Panc1 (cell line): ENCODE results near the gene ASAP2. TPM values are rescaled to one million over a fixed set of nuclear protein-coding genes. Genes with fewer than 3 reads are reported as not detected.

Experiments used
- ATAC-seq: fragments of 200-7000 bp; cut with Tn5 transposase; 2 replicates; pipeline ENCODE4 v1.9.1; 2020; ENCODE audit warnings: mild to moderate bottlenecking, moderate library complexity
- BruUV-seq: library from RNA; stranded (reverse); fragments of 400-500 nt; replicated peaks from 2 replicates; lab custom pipeline; 2021; lab: Mats Ljungman, UMichigan
- CTCF ChIA-PET: fragments of 300-600 bp; sonication (Branson Sonifier 250); formaldehyde crosslinking; loops from one replicate; lab custom pipeline; 2022; ENCODE audit warnings: antibody characterized with exemption; lab: Charles Lee
- POLR2A ChIA-PET: fragments of 300-600 bp; sonication (Branson Sonifier 250); formaldehyde crosslinking; loops from one replicate; lab custom pipeline; 2022; ENCODE audit warnings: antibody characterized with exemption; lab: Charles Lee
- DNase-seq: peaks from one replicate; pipeline ENCODE4 v3.0.0-alpha.2; 2010; ENCODE audit warnings: low read depth, low spot score
- H3K27ac ChIP-seq: 2 replicates; pipeline ENCODE4 v1.5.1; 2011; ENCODE audit warnings: mild to moderate bottlenecking, low read length, inconsistent platforms
- H3K27me3 ChIP-seq: fragments of 200-500 bp; sonication (Bioruptor generic); 2 replicates; pipeline ENCODE4 v1.6.0; 2014; ENCODE audit warnings: low read length, inconsistent platforms; ENCODE audit not compliant: control insufficient read depth, insufficient read depth
- H3K36me3 ChIP-seq: fragments of 200-500 bp; sonication (Bioruptor generic); 2 replicates; pipeline ENCODE4 v1.5.1; 2014; ENCODE audit warnings: inconsistent platforms, mild to moderate bottlenecking, low read length, moderate library complexity; ENCODE audit not compliant: control insufficient read depth, insufficient read depth
- H3K4me1 ChIP-seq: 2 replicates; pipeline ENCODE4 v1.5.1; 2011; ENCODE audit warnings: inconsistent platforms, mild to moderate bottlenecking, low read length, moderate library complexity; ENCODE audit not compliant: control insufficient read depth, insufficient read depth
- H3K4me3 ChIP-seq, 2 experiments: 2 replicates each; pipeline ENCODE4 v1.5.1; 2011 to 2012; ENCODE audit warnings: low read depth in 2 of 2, low read length in 2 of 2, mild to moderate bottlenecking in 2 of 2, inconsistent platforms in 1 of 2, moderate library complexity in 1 of 2
- H3K9me3 ChIP-seq: fragments of 200-500 bp; sonication (Bioruptor generic); 2 replicates; pipeline ENCODE4 v1.5.1; 2014; ENCODE audit warnings: low read depth, mild to moderate bottlenecking, inconsistent platforms, low read length, moderate library complexity; ENCODE audit not compliant: control insufficient read depth, insufficient read depth
- CTCF ChIP-seq: fragments of 450-650 bp; IDR thresholded peaks from 2 replicates; pipeline ENCODE4 v1.5.1; 2017; ENCODE audit warnings: mild to moderate bottlenecking
- POLR2AphosphoS5 ChIP-seq: IDR thresholded peaks from 2 replicates; pipeline ENCODE4 v1.6.1; 2012; ENCODE audit warnings: mild to moderate bottlenecking, low read depth, low read length, moderate library complexity
- REST ChIP-seq, 2 experiments: IDR thresholded peaks; 2 replicates each; pipeline ENCODE4 v1.6.1; 2011 to 2012; ENCODE audit warnings: low read depth in 2 of 2, control low read depth in 1 of 2, low read length in 1 of 2, mild to moderate bottlenecking in 1 of 2, moderate library complexity in 1 of 2; ENCODE audit not compliant: insufficient read depth in 1 of 2
- SIN3A ChIP-seq: IDR thresholded peaks from 2 replicates; pipeline ENCODE4 v1.6.1; 2012; ENCODE audit warnings: low read depth, mild to moderate bottlenecking, low read length, moderate library complexity, borderline replicate concordance; ENCODE audit not compliant: insufficient read depth
- TCF7L2 ChIP-seq: IDR thresholded peaks from 2 replicates; pipeline ENCODE4 v1.6.1; 2011; ENCODE audit warnings: mild to moderate bottlenecking, low read depth, low read length, inconsistent platforms
- in situ Hi-C: cut with HindIII; loops from 2 replicates; pipeline ENCODE4 v1.10.0; 2016; ENCODE audit warnings: low sequenced_read_pairs, low pct_unique_long_range_greater_than_20kb
- intact Hi-C: fragments of 100-400 bp; cut with micrococcal nuclease; formaldehyde crosslinking; loops from one replicate; pipeline ENCODE4 v1.10.0; 2022; ENCODE audit not compliant: unreplicated experiment
- total RNA-seq: library from RNA; stranded (reverse); gene quantifications from one replicate; pipeline ENCODE4 v1.2.1, GENCODE V29; 2021; ENCODE audit not compliant: unreplicated experiment

ASAP2 gene
- total RNA-seq, 1 experiment from 2014 or later: 107 TPM

- H3K9me3 ChIP-seq: no peaks in the 10 kb centered on the region
- POLR2A ChIA-PET: interaction anchor here (1.0 kb wide), 1 partner anchor 30 kb away, joined by 4 read pairs; no protein-coding TSS in a partner anchor
- intact Hi-C loops (no loop called here), in situ Hi-C loops (no loop called here)
- H3K27ac ChIP-seq: peak overlapping the region; percentile 34; the same call in 1 of the 2 replicates
- DNase-seq (no peak), ATAC-seq (no peak; the same call in 1 of the 2 replicates)
- CTCF ChIA-PET: no interaction called here
- H3K4me1 ChIP-seq: peaks cover 20% of the 10 kb centered on the region
- TF ChIP-seq TCF7L2: no peak
- no peak for TF ChIP-seq CTCF
- TF ChIP-seq REST (IDR thresholded peaks at IDR 0.05; ENCODE audit: insufficient read depth in 1 of 2, low read depth in 2 of 2, low read length in 1 of 2): no peak
- no peak for TF ChIP-seq SIN3A
- H3K36me3 ChIP-seq: no peaks in the 10 kb centered on the region
- no TSS peak for BruUV-seq
- no peaks in the 10 kb centered on the region for H3K27me3 ChIP-seq
- no peak overlapping the region for H3K4me3 ChIP-seq
Measured at GRCh38 chr2:9174771-9175437, 31.7 kb upstream of the ASAP2 start.

GRCh38 chr2:9178110-9178903 is 28.3 kb upstream of the ASAP2 start:
- Histone ChIP-seq H3K27ac (peak overlapping the region; percentile 83), H3K27me3 (no peaks in the 10 kb centered on the region), H3K4me3 (no peak overlapping the region), H3K4me1 (peaks cover 25% of the 10 kb centered on the region), H3K9me3 (no peaks in the 10 kb centered on the region), H3K36me3 (no peaks in the 10 kb centered on the region)
- POLR2A ChIA-PET: interaction anchor here (0.6 to 0.7 kb wide), 2 partner anchors 11 to 34 kb away, joined by 5 read pairs; no protein-coding TSS in a partner anchor
- CTCF ChIA-PET: no interaction called here
- BruUV-seq: no TSS peak
- in situ Hi-C loops (no loop called here), intact Hi-C loops (no loop called here)
- no peak for TF ChIP-seq TCF7L2
- TF ChIP-seq POLR2AphosphoS5: no peak
- TF ChIP-seq CTCF: no peak
- TF ChIP-seq REST (IDR thresholded peaks at IDR 0.05; ENCODE audit: insufficient read depth in 1 of 2, low read depth in 2 of 2, low read length in 1 of 2): no peak
- TF ChIP-seq SIN3A: no peak
- ATAC-seq (peak; percentile 11), DNase-seq (no peak)
